LNCaP clone FGC (cell line): ENCODE results near the gene BCAR3.

Experiments
- DNase-seq: peaks from one replicate; pipeline ENCODE4 v3.0.0-alpha.2; 2011; ENCODE audit warnings: low read depth
- H3K4me3 ChIP-seq: 2 replicates; pipeline ENCODE4 v1.5.1; 2011; ENCODE audit warnings: mild to moderate bottlenecking, low read depth, low read length, control low read depth
- TF ChIP-seq, protein P1 (sequence below): IDR thresholded peaks from 2 replicates; pipeline ENCODE4 v1.5.1; 2012; ENCODE audit warnings: mild to moderate bottlenecking; ENCODE audit not compliant: control insufficient read depth, insufficient read depth; ENCODE audit errors: extremely low read depth

BCAR3 gene

DNA sequence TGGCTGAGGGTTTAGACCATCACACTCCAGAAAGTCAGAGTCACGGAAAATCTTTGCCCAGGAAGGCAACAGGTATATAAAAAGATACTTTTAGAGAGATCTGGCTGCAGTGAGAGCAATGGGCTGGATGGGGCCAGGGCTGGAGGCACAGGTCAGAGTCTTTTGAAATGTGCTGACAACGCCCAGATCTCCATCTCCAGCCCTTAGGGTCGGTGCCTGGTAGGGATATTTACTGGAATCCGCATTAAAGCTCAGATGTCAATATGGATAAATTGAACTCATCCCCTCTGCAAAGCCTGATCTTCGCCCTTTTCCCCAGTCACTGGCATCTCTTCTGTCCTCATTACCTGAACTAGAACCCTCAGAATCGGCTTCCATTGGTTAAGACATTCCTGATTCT lies 82.2 kb downstream of the BCAR3 start:
- no peak for DNase-seq

DNA sequence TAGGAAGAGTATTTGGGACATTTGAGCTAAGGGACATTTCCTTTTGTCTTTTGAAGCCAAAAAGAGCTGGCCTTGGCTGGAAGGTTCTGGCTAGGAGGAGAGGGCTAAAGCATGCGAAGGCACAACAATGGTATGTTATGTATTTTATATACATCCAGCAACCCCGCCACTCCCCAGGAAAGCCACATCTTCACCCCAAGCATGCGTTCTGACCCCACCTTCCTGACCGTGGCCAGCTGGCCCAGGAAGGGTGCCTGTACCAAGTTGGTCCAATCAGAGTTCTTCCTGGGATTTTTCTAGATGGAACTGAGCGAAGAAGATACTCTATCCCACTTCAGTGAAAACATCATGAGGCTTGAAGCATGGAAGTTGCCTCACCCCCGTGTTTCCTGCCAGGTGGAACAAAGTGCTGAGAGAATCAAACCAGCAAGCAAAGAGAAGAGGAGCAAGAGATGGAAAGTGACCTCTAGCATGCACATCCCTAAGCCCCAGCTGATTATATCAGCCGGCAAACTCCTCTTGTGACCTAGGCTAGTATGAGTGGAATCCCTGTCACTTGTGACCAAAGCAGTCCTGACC lies 82.7 kb downstream of the BCAR3 start:
- TF ChIP-seq, protein P1, sequence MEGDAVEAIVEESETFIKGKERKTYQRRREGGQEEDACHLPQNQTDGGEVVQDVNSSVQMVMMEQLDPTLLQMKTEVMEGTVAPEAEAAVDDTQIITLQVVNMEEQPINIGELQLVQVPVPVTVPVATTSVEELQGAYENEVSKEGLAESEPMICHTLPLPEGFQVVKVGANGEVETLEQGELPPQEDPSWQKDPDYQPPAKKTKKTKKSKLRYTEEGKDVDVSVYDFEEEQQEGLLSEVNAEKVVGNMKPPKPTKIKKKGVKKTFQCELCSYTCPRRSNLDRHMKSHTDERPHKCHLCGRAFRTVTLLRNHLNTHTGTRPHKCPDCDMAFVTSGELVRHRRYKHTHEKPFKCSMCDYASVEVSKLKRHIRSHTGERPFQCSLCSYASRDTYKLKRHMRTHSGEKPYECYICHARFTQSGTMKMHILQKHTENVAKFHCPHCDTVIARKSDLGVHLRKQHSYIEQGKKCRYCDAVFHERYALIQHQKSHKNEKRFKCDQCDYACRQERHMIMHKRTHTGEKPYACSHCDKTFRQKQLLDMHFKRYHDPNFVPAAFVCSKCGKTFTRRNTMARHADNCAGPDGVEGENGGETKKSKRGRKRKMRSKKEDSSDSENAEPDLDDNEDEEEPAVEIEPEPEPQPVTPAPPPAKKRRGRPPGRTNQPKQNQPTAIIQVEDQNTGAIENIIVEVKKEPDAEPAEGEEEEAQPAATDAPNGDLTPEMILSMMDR = no peak
- H3K4me3 ChIP-seq = no peak overlapping the region
- DNase-seq = no peak

More for the DNA sequence above, 82.2 kb downstream of the BCAR3 start:
- TF ChIP-seq, protein P1 = no peak
- no peak overlapping the region for H3K4me3 ChIP-seq

DNA sequence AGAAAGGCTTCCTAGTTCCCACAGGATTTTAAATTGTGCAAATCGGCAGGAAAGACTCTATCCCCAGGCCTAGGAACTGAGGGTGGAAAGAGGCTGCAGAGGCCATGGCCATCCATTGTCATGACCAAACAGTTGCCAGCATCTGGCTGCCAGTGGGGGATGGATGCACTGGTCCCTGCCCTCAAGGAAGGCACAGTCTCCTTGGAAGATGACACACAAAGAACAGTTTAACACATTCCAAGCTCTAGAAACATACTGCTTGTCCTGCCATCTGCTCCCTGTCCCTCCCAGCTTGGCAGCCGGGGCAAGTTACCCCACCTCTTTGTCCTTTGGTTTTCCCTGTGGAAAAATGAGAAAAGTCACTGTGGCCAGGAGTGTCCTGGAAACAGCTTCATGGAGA lies 83.2 kb downstream of the BCAR3 start:
- DNase-seq = no peak
- no peak overlapping the region for H3K4me3 ChIP-seq
- TF ChIP-seq, protein P1 = no peak

DNA sequence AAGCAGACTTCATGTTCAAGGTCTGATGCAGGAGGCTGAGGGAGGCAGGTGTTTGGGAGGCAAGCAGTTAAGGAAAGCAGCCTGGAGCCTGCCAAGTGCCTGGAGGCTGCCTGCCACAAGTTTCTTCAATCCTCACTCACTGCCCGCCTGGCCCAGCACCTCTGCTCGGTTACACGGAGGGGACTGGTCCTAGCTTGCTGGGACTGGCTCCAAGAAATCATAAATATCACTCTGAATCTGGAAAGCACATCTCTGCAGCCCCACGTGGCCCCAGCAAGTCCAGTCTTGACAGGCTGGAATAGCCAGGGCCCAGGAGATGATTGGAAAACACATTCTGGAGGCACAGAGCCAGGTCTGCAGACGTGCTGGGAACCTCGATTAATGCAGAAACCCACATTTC lies 83.9 kb downstream of the BCAR3 start:
- peak; percentile 56 for DNase-seq
- TF ChIP-seq, protein P1 = no peak
- H3K4me3 ChIP-seq = no peak overlapping the region

DNA sequence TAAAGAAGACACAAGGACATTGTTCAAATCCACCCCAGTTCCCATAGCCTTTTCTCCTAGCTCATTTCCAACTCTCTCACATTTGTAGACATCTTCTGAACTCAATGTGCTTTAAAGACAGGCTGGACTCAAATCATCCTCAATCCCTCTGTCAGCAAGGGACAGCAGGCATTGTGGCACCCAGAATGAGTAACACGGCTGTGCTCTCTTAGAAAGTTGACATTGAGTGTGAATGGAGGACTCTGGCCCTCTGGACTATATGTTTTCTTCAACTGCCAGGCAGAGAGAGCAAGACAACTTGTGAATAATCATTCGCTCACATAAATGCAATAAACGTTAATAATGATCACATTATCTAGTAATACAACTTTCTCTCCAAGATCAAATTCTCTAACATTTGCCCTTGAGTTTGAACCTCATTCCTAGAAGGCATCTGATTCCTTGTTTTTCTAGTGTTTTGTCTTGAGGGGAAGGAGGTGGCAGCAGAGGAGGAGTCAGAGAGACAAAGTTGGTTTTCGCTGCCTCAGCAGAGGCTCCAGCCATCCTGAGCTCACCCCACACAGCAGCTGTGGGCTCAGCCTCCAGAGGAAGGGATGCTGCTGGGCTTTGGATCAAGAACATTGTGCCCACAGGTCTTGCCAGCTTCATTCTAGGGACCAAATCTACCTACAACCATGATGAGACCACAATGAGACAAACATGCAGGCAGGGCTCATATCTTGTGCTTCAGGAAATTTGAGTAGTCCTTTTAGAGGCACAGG lies 85.1 kb downstream of the BCAR3 start:
- TF ChIP-seq, protein P1 = no peak
- DNase-seq = no peak
- no peak overlapping the region for H3K4me3 ChIP-seq

DNA sequence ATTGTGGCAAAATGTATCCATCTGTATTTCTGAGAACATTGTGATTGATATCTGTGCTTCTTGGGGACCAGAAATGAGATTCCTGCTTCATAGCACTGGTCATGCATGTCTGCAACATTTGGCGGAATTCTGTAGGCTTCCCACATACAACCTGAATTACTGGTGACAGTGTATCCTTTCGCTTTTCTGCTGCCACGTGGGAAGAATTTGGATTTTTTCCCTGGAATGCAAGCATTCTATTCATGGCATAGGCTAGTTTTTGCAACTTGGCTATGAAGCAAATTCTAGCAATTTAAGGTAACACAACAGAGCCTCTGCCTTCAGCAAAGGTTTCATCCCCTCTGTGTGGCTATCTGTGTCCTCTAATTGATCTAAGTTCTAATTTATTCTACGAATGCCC lies 85.9 kb downstream of the BCAR3 start:
- DNase-seq = no peak
- TF ChIP-seq, protein P1 = no peak
- no peak overlapping the region for H3K4me3 ChIP-seq

DNA sequence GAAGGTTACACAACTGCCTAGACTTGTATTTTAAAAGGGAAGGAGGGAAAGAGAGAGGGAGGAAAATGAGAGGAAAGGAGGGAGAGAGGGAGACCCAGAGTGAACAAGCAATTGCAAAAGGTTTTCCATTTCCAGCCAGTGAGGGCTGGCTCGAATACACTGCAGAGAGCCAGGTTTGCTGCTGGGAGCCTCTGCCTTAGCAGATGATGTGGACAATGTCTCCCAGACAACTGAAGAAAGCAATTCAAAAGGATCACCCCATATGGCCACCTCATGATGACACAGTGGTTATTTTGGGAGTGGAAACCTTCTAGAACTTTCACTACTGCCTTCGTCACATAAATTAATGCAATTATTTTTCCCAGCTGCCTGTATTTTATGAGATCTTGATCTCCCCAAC lies 86.4 kb downstream of the BCAR3 start:
- TF ChIP-seq, protein P1 = no peak
- DNase-seq = no peak

More for the DNA sequence above, 86.4 kb downstream of the BCAR3 start:
- H3K4me3 ChIP-seq = no peak overlapping the region
